Measurements from ENCODE around the gene SLC16A4. TPM values are rescaled to one million over a fixed set of nuclear protein-coding genes. Genes with fewer than 3 reads are reported as not detected.

Gene SLC16A4
- total RNA-seq, 1 donor from 2014 or later: 12.5 TPM

GRCh38 chr1:110393691-110394492, 3.1 kb upstream of the SLC16A4 start:
- H3K9me3 ChIP-seq (ENCODE audit: control insufficient read depth in 3 of 3, low read length in 3 of 3): no peaks in the 10 kb centered on the region
- H3K27ac ChIP-seq (ENCODE audit: low read depth, low read length): no peak overlapping the region
- H3K9ac ChIP-seq (ENCODE audit: low read depth in 1 of 3, low read length in 3 of 3): no peak overlapping the region
- no peak overlapping the region for H3K4me3 ChIP-seq (ENCODE audit: low read length in 3 of 3)
- H3K36me3 ChIP-seq (ENCODE audit: control insufficient read depth in 3 of 3, insufficient read depth in 3 of 3, low read length in 3 of 3): peaks cover 2 to 13% (median 3%) of the 10 kb centered on the region in 3 donors
- H3K27me3 ChIP-seq (ENCODE audit: control insufficient read depth in 3 of 3, insufficient read depth in 3 of 3, low read length in 3 of 3): no peaks in the 10 kb centered on the region
- peaks cover 0 to 15% (median 0%) of the 10 kb centered on the region in 3 donors for H3K4me1 ChIP-seq (ENCODE audit: control insufficient read depth in 3 of 3, insufficient read depth in 3 of 3, low read length in 3 of 3)

- no peak overlapping the region for H3K4me3 ChIP-seq (ENCODE audit: low read length in 3 of 3)
- no peak overlapping the region for H3K9ac ChIP-seq (ENCODE audit: low read depth in 1 of 3, low read length in 3 of 3)
- peaks cover 0 to 8% (median under 1%) of the 10 kb centered on the region in 3 donors for H3K36me3 ChIP-seq (ENCODE audit: control insufficient read depth in 3 of 3, insufficient read depth in 3 of 3, low read length in 3 of 3)
- peaks cover 0 to 15% (median 0%) of the 10 kb centered on the region in 3 donors for H3K4me1 ChIP-seq (ENCODE audit: control insufficient read depth in 3 of 3, insufficient read depth in 3 of 3, low read length in 3 of 3)
- H3K27ac ChIP-seq (ENCODE audit: low read depth, low read length): no peak overlapping the region
- H3K27me3 ChIP-seq (ENCODE audit: control insufficient read depth in 3 of 3, insufficient read depth in 3 of 3, low read length in 3 of 3): no peaks in the 10 kb centered on the region
- H3K9me3 ChIP-seq (ENCODE audit: control insufficient read depth in 3 of 3, low read length in 3 of 3): no peaks in the 10 kb centered on the region
These were observed 2.5 kb upstream of the SLC16A4 start for GRCh38 chr1:110393286-110393685.

DNA sequence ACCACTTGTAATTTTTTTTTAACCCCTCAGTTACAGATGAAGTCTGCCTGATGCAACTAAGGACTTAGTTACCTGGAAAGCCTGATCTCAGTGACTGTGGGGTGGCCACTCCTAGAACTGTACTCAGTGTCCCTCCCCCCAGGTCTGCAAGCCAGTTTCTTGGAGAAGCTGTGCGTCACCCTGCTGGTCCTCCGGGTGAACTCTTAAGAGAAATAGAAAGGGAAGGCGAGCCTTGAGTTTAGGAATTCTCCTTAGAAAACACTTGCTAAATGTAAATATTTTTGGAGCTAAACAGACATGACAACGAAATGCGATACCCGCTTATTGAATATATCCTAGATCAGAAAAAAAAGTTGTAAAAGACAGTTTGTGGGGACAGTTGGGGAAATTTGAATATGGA, 730 bp downstream of the SLC16A4 start:
- Histone ChIP-seq H3K27me3 (ENCODE audit: control insufficient read depth in 3 of 3, insufficient read depth in 3 of 3, low read length in 3 of 3) (no peaks in the 10 kb centered on the region), H3K36me3 (ENCODE audit: control insufficient read depth in 3 of 3, insufficient read depth in 3 of 3, low read length in 3 of 3) (peaks cover 0 to 4% (median 0%) of the 10 kb centered on the region in 3 donors), H3K9me3 (ENCODE audit: control insufficient read depth in 3 of 3, low read length in 3 of 3) (no peaks in the 10 kb centered on the region), H3K4me1 (ENCODE audit: control insufficient read depth in 3 of 3, insufficient read depth in 3 of 3, low read length in 3 of 3) (peaks cover 0 to 15% (median 0%) of the 10 kb centered on the region in 3 donors), H3K4me3 (ENCODE audit: low read length in 3 of 3) (peak overlapping the region in 1 of 3 donors; percentile 64), H3K27ac (ENCODE audit: low read depth, low read length) (peak overlapping the region; percentile 53), H3K9ac (ENCODE audit: low read depth in 1 of 3, low read length in 3 of 3) (peak overlapping the region in 2 of 3 donors; percentile 18 to 47)

DNA sequence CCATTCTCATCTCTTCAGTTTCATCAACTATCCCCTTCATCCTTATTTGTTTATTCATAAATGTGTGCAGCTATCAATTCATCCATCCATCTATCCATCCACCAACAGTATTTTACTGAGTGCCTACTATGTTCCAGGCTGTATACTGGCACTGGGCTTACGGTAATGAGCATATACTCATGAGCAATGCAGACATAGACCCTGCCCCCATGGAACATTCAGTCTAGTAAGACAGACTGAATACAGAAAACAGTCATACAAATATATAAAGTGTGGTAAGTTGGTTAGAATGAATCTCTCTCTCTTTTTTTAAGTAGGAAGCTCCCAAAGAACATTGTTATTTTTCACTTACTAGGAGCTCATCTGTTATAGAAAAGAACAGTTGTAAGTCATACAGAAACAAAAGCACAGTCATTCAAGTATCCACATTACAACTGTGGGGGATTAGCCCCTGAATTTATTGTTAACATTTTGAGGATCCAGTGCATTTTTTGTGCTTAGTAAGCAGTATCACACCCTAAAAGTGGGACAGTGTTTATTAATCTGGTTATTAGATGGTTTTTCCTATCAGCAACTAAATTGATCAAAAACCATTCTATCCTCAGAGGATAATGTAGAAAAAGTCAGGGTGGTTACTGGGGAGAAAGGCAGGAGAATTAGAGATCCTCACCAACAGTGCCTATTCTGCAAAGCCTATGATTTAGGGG, 3.6 kb downstream of the SLC16A4 start:
- no peak overlapping the region for H3K4me3 ChIP-seq (ENCODE audit: low read length in 3 of 3)
- no peaks in the 10 kb centered on the region for H3K36me3 ChIP-seq (ENCODE audit: control insufficient read depth in 3 of 3, insufficient read depth in 3 of 3, low read length in 3 of 3)
- no peak overlapping the region for H3K27ac ChIP-seq (ENCODE audit: low read depth, low read length)
- peaks cover 0 to 15% (median 0%) of the 10 kb centered on the region in 3 donors for H3K4me1 ChIP-seq (ENCODE audit: control insufficient read depth in 3 of 3, insufficient read depth in 3 of 3, low read length in 3 of 3)
- H3K27me3 ChIP-seq (ENCODE audit: control insufficient read depth in 3 of 3, insufficient read depth in 3 of 3, low read length in 3 of 3): no peaks in the 10 kb centered on the region
- H3K9me3 ChIP-seq (ENCODE audit: control insufficient read depth in 3 of 3, low read length in 3 of 3): no peaks in the 10 kb centered on the region
- H3K9ac ChIP-seq (ENCODE audit: low read depth in 1 of 3, low read length in 3 of 3): no peak overlapping the region

DNA sequence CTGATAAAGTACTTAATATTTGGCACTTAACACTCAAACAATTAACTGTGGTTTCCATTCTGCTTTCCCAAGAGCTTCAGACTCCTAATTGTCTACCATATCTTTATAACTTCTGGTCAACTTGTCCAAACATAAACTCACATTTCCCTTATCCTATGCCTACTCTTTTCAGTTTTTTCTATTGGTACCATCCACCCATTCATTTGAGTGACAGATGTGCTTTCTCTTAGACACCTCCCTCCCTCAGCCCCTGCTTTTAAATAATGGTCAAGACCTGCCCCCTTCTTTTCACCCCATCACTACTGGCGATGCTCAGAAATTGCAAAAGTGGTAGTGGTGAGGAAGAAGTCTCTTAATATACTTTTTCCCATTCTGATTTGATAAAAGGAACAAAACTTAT, 5.5 kb downstream of the SLC16A4 start:
- no peaks in the 10 kb centered on the region for H3K27me3 ChIP-seq (ENCODE audit: control insufficient read depth in 3 of 3, insufficient read depth in 3 of 3, low read length in 3 of 3)
- H3K9ac ChIP-seq (ENCODE audit: low read depth in 1 of 3, low read length in 3 of 3): no peak overlapping the region
- H3K9me3 ChIP-seq (ENCODE audit: control insufficient read depth in 3 of 3, low read length in 3 of 3): no peaks in the 10 kb centered on the region
- no peak overlapping the region for H3K4me3 ChIP-seq (ENCODE audit: low read length in 3 of 3)
- no peak overlapping the region for H3K27ac ChIP-seq (ENCODE audit: low read depth, low read length)
- peaks cover 0 to 10% (median 0%) of the 10 kb centered on the region in 3 donors for H3K4me1 ChIP-seq (ENCODE audit: control insufficient read depth in 3 of 3, insufficient read depth in 3 of 3, low read length in 3 of 3)
- H3K36me3 ChIP-seq (ENCODE audit: control insufficient read depth in 3 of 3, insufficient read depth in 3 of 3, low read length in 3 of 3): peaks cover 0 to 4% (median 0%) of the 10 kb centered on the region in 3 donors

DNA sequence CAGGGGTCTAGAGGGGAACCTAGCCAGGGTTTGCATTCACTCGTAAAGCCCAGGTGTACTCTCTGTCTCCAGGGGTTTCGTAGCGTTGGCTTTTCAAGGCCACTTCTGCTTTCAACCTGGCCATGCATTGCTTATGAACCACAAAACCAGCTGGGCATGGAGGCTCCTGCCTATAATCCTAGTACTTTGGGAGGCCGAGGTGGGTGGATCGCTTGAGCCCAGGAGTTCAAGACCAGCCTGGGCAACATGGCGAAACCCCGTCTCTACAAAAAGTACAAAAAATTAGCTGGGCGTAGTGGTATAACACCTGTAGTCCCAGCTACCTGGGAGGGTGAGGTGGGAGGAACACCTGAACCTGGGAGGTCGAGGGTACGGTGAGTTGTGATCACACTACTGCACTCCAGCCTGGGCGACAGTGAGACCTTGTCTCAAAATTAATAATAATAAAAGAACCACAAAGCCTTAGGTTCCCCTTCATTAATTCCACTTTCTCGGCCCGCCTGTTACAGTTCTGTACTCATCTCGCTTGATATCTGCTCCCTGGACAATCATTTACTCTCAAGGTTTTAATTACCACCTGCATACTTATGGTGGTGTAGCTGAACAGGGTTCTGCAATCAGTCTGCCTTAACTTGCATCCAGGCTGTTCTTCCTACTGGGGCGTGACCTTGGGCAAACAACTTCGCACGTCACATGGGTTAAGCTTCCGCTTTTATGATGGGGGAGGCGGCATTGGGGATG, 6.1 kb downstream of the SLC16A4 start:
- no peak overlapping the region for H3K9ac ChIP-seq (ENCODE audit: low read depth in 1 of 3, low read length in 3 of 3)
- H3K4me1 ChIP-seq (ENCODE audit: control insufficient read depth in 3 of 3, insufficient read depth in 3 of 3, low read length in 3 of 3): peaks cover 0 to 4% (median 0%) of the 10 kb centered on the region in 3 donors
- no peak overlapping the region for H3K4me3 ChIP-seq (ENCODE audit: low read length in 3 of 3)
- no peaks in the 10 kb centered on the region for H3K27me3 ChIP-seq (ENCODE audit: control insufficient read depth in 3 of 3, insufficient read depth in 3 of 3, low read length in 3 of 3)
- H3K27ac ChIP-seq (ENCODE audit: low read depth, low read length): no peak overlapping the region
- peaks cover 0 to 10% (median 0%) of the 10 kb centered on the region in 3 donors for H3K36me3 ChIP-seq (ENCODE audit: control insufficient read depth in 3 of 3, insufficient read depth in 3 of 3, low read length in 3 of 3)
- no peaks in the 10 kb centered on the region for H3K9me3 ChIP-seq (ENCODE audit: control insufficient read depth in 3 of 3, low read length in 3 of 3)

GRCh38 chr1:110383251-110383990, 7.4 kb downstream of the SLC16A4 start:
- no peak overlapping the region for H3K4me3 ChIP-seq (ENCODE audit: low read length in 3 of 3)
- H3K4me1 ChIP-seq (ENCODE audit: control insufficient read depth in 3 of 3, insufficient read depth in 3 of 3, low read length in 3 of 3): no peaks in the 10 kb centered on the region
- no peak overlapping the region for H3K9ac ChIP-seq (ENCODE audit: low read depth in 1 of 3, low read length in 3 of 3)
- H3K36me3 ChIP-seq (ENCODE audit: control insufficient read depth in 3 of 3, insufficient read depth in 3 of 3, low read length in 3 of 3): peaks cover under 1 to 17% (median 4%) of the 10 kb centered on the region in 3 donors
- peak overlapping the region; percentile 36 for H3K27ac ChIP-seq (ENCODE audit: low read depth, low read length)
- no peaks in the 10 kb centered on the region for H3K27me3 ChIP-seq (ENCODE audit: control insufficient read depth in 3 of 3, insufficient read depth in 3 of 3, low read length in 3 of 3)
- no peaks in the 10 kb centered on the region for H3K9me3 ChIP-seq (ENCODE audit: control insufficient read depth in 3 of 3, low read length in 3 of 3)

- no peak overlapping the region for H3K27ac ChIP-seq (ENCODE audit: low read depth, low read length)
These were observed 10.0 kb downstream of the SLC16A4 start for GRCh38 chr1:110380672-110381283.

GRCh38 chr1:110375490-110375889, 15.3 kb downstream of the SLC16A4 start:
- no peaks in the 10 kb centered on the region for H3K9me3 ChIP-seq (ENCODE audit: control insufficient read depth in 3 of 3, low read length in 3 of 3)
- peaks cover 0 to 4% (median 0%) of the 10 kb centered on the region in 3 donors for H3K4me1 ChIP-seq (ENCODE audit: control insufficient read depth in 3 of 3, insufficient read depth in 3 of 3, low read length in 3 of 3)
- H3K36me3 ChIP-seq (ENCODE audit: control insufficient read depth in 3 of 3, insufficient read depth in 3 of 3, low read length in 3 of 3): peaks cover 6 to 39% (median 21%) of the 10 kb centered on the region in 3 donors
- no peak overlapping the region for H3K27ac ChIP-seq (ENCODE audit: low read depth, low read length)
- no peak overlapping the region for H3K4me3 ChIP-seq (ENCODE audit: low read length in 3 of 3)
- no peak overlapping the region for H3K9ac ChIP-seq (ENCODE audit: low read depth in 1 of 3, low read length in 3 of 3)
- no peaks in the 10 kb centered on the region for H3K27me3 ChIP-seq (ENCODE audit: control insufficient read depth in 3 of 3, insufficient read depth in 3 of 3, low read length in 3 of 3)

More at GRCh38 chr1:110380672-110381283, 10.0 kb downstream of the SLC16A4 start:
- Histone ChIP-seq H3K27me3 (ENCODE audit: control insufficient read depth in 3 of 3, insufficient read depth in 3 of 3, low read length in 3 of 3) (no peaks in the 10 kb centered on the region), H3K4me1 (ENCODE audit: control insufficient read depth in 3 of 3, insufficient read depth in 3 of 3, low read length in 3 of 3) (no peaks in the 10 kb centered on the region), H3K4me3 (ENCODE audit: low read length in 3 of 3) (no peak overlapping the region), H3K36me3 (ENCODE audit: control insufficient read depth in 3 of 3, insufficient read depth in 3 of 3, low read length in 3 of 3) (peaks cover 6 to 35% (median 21%) of the 10 kb centered on the region in 3 donors), H3K9me3 (ENCODE audit: control insufficient read depth in 3 of 3, low read length in 3 of 3) (no peaks in the 10 kb centered on the region), H3K9ac (ENCODE audit: low read depth in 1 of 3, low read length in 3 of 3) (no peak overlapping the region)

Measured in skeletal muscle tissue (tissue), 4 donors.